ENCODE data around the gene HECTD4.

GRCh38 chr12:112116232-112117060 is 265.8 kb downstream of the HECTD4 start:
- TF ChIP-seq CTCF (conservative IDR thresholded peaks at IDR 0.05), result no peak
- TF ChIP-seq ZFX (IDR thresholded peaks at IDR 0.05), result no peak
